ENCODE data around the gene FGFR2.

FGFR2 gene

DNA sequence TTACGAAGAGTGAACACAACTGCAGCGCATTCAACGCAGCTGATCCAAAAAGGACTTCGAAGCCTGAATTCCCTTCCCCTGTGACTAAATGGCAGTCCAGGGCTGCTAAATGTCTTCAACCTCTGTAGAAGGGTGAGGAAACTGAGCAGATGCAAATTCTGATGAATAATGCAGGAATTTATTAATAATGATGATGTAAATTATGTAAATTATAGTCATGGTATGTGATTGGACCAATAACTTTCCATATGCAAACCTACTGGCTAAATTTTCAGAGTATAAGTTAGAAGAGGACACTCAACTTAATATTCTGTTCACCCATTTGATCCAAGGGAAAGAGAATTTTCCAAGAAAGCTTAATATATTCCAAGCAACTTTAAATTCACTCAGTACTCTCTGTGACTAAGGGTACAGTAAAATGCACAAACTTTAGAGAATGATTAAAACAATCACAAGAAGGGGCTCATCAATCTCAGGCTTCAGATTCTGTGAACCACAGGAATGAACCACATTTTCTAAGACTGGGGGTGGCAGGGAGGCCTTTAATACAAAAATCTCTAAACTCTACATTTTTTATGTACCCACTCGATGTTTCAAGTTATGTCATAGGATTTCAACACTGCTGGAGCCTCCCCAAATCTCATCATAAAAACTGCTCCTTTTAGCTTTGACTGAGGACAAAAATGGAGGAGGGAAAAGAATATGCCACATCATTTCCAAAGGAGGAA, 3.5 kb downstream of the FGFR2 start:
- DNase-seq (ENCODE audit: insufficient read length, low spot score) (no peak), FAIRE-seq (no peak)
- TF ChIP-seq, protein P1, sequence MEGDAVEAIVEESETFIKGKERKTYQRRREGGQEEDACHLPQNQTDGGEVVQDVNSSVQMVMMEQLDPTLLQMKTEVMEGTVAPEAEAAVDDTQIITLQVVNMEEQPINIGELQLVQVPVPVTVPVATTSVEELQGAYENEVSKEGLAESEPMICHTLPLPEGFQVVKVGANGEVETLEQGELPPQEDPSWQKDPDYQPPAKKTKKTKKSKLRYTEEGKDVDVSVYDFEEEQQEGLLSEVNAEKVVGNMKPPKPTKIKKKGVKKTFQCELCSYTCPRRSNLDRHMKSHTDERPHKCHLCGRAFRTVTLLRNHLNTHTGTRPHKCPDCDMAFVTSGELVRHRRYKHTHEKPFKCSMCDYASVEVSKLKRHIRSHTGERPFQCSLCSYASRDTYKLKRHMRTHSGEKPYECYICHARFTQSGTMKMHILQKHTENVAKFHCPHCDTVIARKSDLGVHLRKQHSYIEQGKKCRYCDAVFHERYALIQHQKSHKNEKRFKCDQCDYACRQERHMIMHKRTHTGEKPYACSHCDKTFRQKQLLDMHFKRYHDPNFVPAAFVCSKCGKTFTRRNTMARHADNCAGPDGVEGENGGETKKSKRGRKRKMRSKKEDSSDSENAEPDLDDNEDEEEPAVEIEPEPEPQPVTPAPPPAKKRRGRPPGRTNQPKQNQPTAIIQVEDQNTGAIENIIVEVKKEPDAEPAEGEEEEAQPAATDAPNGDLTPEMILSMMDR (IDR thresholded peaks at IDR 0.05; ENCODE audit: insufficient read depth, missing control alignments), result no peak

DNA sequence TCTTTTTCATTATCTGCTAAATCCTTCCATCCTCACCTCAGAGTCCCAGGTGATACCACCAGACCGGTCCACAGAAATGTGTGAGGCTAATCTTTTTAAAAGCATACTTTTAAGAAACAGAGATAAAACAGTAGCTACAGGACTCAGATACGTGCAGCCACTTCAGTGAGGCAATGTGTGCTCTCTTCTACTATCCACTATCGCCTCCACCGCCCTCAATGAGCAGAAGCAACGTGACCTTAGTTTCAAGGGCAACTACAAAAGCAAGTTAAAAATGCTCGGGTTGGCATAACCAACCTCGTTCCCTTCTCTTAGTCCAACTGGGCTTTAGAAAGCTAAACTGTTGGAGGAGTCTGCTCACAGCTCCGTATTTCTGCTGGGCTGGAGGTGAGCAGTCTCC, 4.2 kb downstream of the FGFR2 start:
- TF ChIP-seq, protein P1 (IDR thresholded peaks at IDR 0.05; ENCODE audit: insufficient read depth, missing control alignments), result no peak
- DNase-seq (ENCODE audit: insufficient read length, low spot score) (no peak), FAIRE-seq (no peak)

DNA sequence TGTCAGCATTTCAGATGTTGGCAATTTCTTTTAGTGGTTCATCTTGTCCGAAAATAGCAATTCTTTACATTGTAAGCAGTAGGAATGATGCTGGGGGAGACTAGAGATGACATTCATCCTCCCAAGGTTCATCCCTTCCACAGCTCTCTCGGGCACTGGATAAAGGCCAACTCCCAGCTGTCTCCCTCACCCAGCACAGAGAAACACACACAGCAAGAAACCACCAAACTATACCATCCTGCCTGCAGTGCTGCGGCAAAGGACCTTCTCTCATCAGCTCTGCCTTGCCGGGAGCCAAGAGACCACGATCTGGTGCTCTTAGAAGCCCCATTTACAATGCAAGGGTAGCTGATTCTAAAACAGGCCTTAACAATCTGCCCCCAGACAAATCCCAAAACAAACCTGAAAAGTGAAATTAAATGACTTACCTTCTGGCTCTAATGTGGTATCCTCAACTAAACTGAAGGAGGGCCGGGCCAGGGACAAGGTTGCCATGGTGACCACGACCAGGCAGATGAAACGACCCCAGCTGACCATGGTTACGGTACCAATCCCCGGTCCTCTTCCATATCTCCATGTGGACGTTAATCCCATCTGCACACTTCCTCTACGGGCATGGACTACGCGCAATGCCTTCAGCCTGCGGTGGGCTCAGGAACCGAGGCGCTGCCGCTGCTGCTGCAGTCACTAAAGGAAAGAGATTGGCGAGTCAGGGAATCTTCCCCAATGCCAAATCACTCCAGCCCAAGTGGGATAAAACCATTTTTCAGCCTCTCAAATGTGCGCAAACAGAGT, 4.8 kb downstream of the FGFR2 start:
- DNase-seq (ENCODE audit: insufficient read length, low spot score) (no peak), FAIRE-seq (no peak)
- TF ChIP-seq, protein P1 (IDR thresholded peaks at IDR 0.05; ENCODE audit: insufficient read depth, missing control alignments), result no peak

DNA sequence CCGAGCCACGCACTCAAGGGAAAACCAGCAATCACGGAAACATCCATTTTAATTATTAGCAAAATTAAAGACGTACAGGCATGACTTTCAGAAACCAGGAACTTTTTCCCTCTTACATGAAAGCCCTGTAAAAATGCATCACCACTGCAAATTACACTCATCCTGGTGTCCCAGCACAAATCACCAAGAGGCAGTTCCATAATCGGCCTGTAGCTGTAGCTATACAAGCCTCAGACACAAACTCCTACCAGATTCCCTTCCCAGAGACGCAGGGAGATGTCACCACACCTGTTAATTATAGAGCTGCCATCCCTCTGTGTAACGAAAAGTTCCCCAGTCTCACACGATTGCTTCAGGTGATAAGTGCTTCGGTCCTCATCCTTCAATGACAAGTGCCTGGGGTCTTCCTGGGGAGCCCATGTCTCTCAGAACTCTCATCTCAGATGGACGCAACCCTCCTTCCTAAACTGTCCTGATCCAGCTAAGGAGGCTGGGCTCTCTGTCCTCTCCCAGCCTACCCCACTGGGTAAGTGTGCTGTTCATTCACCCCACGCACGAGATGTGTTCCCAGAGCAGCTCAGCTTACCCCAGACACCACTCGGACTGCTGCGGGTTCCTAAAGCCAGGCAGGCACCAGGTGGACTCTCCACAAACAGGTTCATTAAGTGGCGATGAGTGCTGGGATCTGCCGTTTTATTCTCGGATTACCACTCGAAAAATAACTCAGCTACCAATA, 5.9 kb downstream of the FGFR2 start:
- FAIRE-seq (no peak), DNase-seq (ENCODE audit: insufficient read length, low spot score) (no peak)
- TF ChIP-seq, protein P1 (IDR thresholded peaks at IDR 0.05; ENCODE audit: insufficient read depth, missing control alignments), result no peak

DNA sequence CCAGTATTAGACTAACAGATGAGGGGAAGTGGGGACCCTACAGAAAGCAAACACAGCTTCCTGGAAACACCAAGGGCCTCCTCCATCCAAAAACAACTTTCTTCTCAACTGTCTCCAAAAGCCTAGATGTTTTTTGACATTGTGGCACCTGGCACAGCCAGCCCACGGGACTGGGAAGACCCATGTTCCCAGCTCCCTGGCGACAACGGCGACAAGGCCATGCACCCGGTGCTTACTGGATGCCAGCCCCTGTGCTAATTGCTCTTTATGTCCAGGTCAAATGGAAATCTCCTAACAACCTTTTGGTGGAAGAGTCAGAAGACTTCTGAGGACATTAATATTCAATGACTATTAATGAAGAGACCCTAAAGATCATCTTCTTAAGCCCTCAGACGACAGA, 7.1 kb downstream of the FGFR2 start:
- FAIRE-seq (no peak), DNase-seq (ENCODE audit: insufficient read length, low spot score) (no peak)
- TF ChIP-seq, protein P1 (IDR thresholded peaks at IDR 0.05; ENCODE audit: insufficient read depth, missing control alignments), result no peak

DNA sequence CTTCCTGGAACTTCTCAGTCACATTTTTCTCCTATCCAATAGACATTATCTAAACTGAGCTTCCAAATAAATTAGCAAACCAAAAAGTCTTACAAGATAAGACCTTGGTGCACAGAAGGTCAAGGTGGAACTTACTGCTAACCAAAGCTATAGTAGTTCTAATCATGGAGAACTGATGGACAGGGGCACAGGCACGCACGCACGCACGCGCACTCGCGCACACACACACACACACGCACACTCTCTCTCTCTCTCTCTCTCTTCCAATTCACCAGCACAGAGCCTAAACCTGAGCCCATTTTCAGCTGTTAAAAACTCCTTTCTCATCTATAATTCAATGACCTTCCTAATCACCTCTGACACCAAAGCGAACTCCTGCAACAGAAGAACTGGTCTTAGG, 7.5 kb downstream of the FGFR2 start:
- FAIRE-seq (no peak), DNase-seq (ENCODE audit: insufficient read length, low spot score) (no peak)
- TF ChIP-seq, protein P1 (IDR thresholded peaks at IDR 0.05; ENCODE audit: insufficient read depth, missing control alignments), result no peak
